CD4-positive, CD25-positive, alpha-beta regulatory T cell (primary cell): ENCODE results near the gene ANXA4. TPM values are rescaled to one million over a fixed set of nuclear protein-coding genes. Genes with fewer than 3 reads are reported as not detected.
A peak's percentile ranks its signal among the peaks of the same experiment; 100 is the strongest.

Source experiments
- ATAC-seq, 2 donors: fragments of 150-1000 bp; cut with Tn5 transposase; one replicate each; pipeline ENCODE4 v1.10.0; 2021; ENCODE audit warnings: low read depth in 2 of 2, moderate number of reproducible peaks in 2 of 2, moderate library complexity in 1 of 2
- DNase-seq, 3 donors: peaks; one replicate each; pipeline versions ENCODE4 v3.0.0 to v3.0.0-alpha.2; 2012 to 2022; ENCODE audit warnings: mixed read lengths in 1 of 3
- H3K27ac ChIP-seq: one replicate; pipeline ENCODE4 v1.7.0; 2013; ENCODE audit warnings: mild to moderate bottlenecking, low read length; ENCODE audit not compliant: insufficient read depth, poor library complexity, severe bottlenecking
- H3K27me3 ChIP-seq: one replicate; pipeline ENCODE4 v1.7.0; 2013; ENCODE audit warnings: low read length; ENCODE audit not compliant: control insufficient read depth, insufficient read depth
- H3K36me3 ChIP-seq: one replicate; pipeline ENCODE4 v1.7.0; 2013; ENCODE audit warnings: mild to moderate bottlenecking, low read length, moderate library complexity; ENCODE audit not compliant: control insufficient read depth, insufficient read depth
- H3K4me1 ChIP-seq: 2 replicates; pipeline ENCODE4 v1.7.0; 2013; ENCODE audit warnings: mild to moderate bottlenecking, low read length; ENCODE audit not compliant: insufficient read depth, control insufficient read depth, poor library complexity, severe bottlenecking
- H3K4me3 ChIP-seq: one replicate; pipeline ENCODE4 v1.7.0; 2013; ENCODE audit warnings: low read depth, mild to moderate bottlenecking, low read length, moderate library complexity
- H3K9me3 ChIP-seq, 2 experiments: 1 replicate in 1 of 2; 2 replicates in 1 of 2; pipeline ENCODE4 v1.7.0; 2013; ENCODE audit warnings: low read length in 2 of 2, mild to moderate bottlenecking in 1 of 2, moderate library complexity in 1 of 2; ENCODE audit not compliant: control insufficient read depth in 2 of 2
- H3K27ac Mint-ChIP-seq, 3 donors: one replicate each; pipeline ENCODE4 v1.8.0; 2020 to 2022; ENCODE audit warnings: mild to moderate bottlenecking in 3 of 3, mixed read lengths in 3 of 3, moderate library complexity in 2 of 3
- H3K27me3 Mint-ChIP-seq: one replicate; pipeline ENCODE4 v1.8.0; 2022; ENCODE audit warnings: mild to moderate bottlenecking, mixed read lengths
- H3K36me3 Mint-ChIP-seq: one replicate; pipeline ENCODE4 v1.8.0; 2020; ENCODE audit warnings: mixed read lengths
- H3K4me1 Mint-ChIP-seq, 4 donors: one replicate each; pipeline ENCODE4 v1.8.0; 2020 to 2022; ENCODE audit warnings: mixed read lengths in 4 of 4, mild to moderate bottlenecking in 1 of 4
- H3K4me3 Mint-ChIP-seq, 4 donors: one replicate each; pipeline ENCODE4 v1.8.0; 2020 to 2022; ENCODE audit warnings: mild to moderate bottlenecking in 4 of 4, mixed read lengths in 4 of 4, moderate library complexity in 3 of 4
- H3K9me3 Mint-ChIP-seq, 7 donors: one replicate each; pipeline ENCODE4 v1.8.0; 2020 to 2022; ENCODE audit warnings: mixed read lengths in 7 of 7, mild to moderate bottlenecking in 3 of 7, moderate library complexity in 2 of 7
- polyA plus RNA-seq, 4 donors: library from polyadenylated mRNA; unstranded; fragments of 300-500 nt; fragmentation: Illumina TruSeq; gene quantifications; one replicate each; pipeline ENCODE4 v1.2.3, GENCODE V29; 2021
- total RNA-seq: library from RNA; stranded (reverse); gene quantifications from one replicate; pipeline ENCODE4 v1.2.3, GENCODE V29; 2022

ANXA4 gene
- total and polyA plus RNA-seq, 5 donors from 2014 or later = 16.5 to 36.8 (median 22.2) TPM

DNA sequence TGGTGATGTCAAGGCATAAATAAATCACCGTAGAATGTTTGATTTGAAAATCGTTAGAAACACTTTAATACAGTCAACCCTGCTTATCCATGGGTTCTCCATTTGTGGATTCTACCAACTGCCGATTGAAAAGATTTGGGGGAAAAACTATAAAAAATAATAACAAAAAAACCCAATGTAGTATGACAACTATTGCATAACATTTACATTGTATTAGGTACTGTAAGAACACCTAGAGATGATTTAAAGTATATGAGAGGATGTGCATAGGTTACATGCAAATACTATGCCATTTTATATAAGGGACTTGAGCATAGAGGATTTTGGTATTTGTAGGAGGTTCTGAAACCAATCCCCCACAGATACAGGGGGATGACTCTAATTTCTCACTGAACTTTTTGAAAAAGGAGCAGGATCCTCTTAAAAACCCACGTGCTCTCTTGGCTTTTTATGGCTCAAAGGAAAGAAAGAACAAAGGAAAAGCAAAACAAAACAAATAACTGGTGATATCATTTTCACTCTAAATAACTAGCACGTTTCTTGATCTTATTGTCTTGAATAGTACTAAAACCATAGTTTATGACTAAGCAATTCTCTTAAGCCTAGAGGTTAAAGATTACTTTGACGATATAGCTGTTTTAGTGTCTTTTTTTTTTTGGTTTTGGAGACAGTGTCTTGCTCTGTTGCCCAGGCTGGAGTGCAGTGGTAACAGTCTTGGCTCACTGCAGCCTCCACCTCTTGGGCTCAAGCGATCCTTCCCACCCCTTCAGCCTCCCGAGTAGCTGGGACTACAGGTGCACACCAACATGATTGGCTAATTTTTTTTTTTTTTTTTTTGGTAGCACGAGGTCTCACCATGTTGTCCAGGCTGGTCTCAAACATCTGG lies 104.5 kb downstream of the ANXA4 start:
- Mint-ChIP-seq H3K9me3 (no peaks in the 10 kb centered on the region), H3K4me1 (peaks cover 0 to 11% (median 6%) of the 10 kb centered on the region in 4 donors), H3K36me3 (peaks cover 30% of the 10 kb centered on the region), H3K4me3 (no peak overlapping the region), H3K27me3 (no peaks in the 10 kb centered on the region), H3K27ac (peak overlapping the region in 1 of 3 donors; percentile 18)
- Histone ChIP-seq H3K36me3 (peaks cover 80% of the 10 kb centered on the region), H3K9me3 (no peaks in the 10 kb centered on the region), H3K4me3 (no peak overlapping the region), H3K4me1 (no peaks in the 10 kb centered on the region), H3K27ac (no peak overlapping the region), H3K27me3 (no peaks in the 10 kb centered on the region)
- ATAC-seq = no peak
- no peak for DNase-seq

DNA sequence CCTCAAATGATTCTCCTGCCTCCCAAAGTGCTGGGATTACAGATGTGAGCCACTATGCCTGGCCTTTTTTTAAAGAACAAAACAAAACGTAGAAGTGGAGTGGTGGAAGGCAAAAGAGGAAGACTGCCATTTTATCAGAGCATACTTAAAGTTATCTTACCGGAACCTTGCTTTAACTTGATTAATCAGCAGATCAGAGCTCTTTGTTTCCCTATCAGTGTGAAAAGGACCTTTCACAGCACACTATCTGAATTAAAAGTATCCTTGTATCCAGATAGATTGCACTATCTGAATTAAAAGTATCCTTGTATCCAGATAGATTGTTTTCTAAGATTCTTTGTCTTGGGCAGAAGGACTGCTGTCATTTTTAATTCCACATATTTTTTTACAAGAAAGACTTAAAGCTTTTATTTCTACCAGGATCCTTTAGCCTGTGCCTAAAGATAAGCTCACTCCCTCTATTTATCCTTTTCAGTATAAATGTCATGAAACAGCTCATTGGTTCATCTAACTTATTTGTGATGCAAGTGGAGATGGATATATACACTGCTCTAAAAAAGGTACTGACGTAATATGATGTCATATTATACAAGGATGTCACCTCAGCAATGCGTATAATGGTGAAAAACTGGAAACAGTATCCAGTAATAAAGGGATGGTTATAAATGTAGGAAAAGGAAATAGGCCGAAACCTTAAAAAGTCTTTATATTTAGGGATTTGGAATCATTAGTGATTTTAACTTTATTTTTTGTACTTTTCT lies 105.3 kb downstream of the ANXA4 start:
- peaks cover 75% of the 10 kb centered on the region for H3K36me3 ChIP-seq
- Mint-ChIP-seq H3K9me3 (no peaks in the 10 kb centered on the region), H3K27ac (peak overlapping the region in 1 of 3 donors; percentile 20), H3K4me1 (peaks cover 0 to 4% (median 2%) of the 10 kb centered on the region in 4 donors), H3K4me3 (no peak overlapping the region), H3K27me3 (no peaks in the 10 kb centered on the region), H3K36me3 (peaks cover 29% of the 10 kb centered on the region)
- H3K27ac ChIP-seq = no peak overlapping the region
- no peaks in the 10 kb centered on the region for H3K9me3 ChIP-seq
- no peak for ATAC-seq
- no peaks in the 10 kb centered on the region for H3K27me3 ChIP-seq
- H3K4me3 ChIP-seq = no peak overlapping the region
- no peaks in the 10 kb centered on the region for H3K4me1 ChIP-seq
- no peak for DNase-seq

DNA sequence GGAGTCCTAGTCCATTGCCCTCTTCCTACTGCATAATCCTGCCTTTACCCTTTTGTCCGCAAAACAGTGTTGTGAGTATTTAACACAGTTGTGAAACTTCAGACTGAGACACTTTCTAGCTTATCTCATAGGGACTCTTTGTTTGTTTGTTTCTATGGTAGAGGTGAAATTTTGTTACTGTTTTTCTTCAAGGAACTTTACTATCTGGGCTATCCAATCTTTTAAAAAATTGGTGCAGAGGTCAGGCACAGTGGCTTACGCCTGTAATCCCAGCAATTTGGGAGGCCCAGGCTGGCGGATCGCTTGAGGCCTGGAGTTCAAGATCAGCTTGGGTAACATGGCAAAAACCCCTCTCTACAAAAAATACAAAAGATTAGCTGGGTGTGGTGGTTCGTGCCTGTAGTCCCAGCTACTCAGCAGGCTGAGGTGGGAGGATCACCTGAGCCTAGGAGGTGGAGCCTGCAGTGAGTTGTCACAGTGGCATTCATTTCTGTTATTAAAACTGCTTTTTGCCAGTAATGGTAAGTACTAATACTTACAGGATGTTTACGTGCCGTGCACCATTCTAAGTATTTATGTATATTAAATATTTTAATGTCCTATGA lies 106.4 kb downstream of the ANXA4 start:
- no peak for DNase-seq
- H3K27ac Mint-ChIP-seq = no peak overlapping the region
- peaks cover 31% of the 10 kb centered on the region for H3K36me3 Mint-ChIP-seq
- ATAC-seq = no peak
- Histone ChIP-seq H3K36me3 (peaks cover 81% of the 10 kb centered on the region), H3K9me3 (no peaks in the 10 kb centered on the region), H3K4me3 (no peak overlapping the region), H3K27ac (no peak overlapping the region), H3K27me3 (no peaks in the 10 kb centered on the region), H3K4me1 (no peaks in the 10 kb centered on the region)
- peaks cover 0 to 4% (median 2%) of the 10 kb centered on the region in 4 donors for H3K4me1 Mint-ChIP-seq
- H3K4me3 Mint-ChIP-seq = peak overlapping the region in 1 of 4 donors; percentile 11
- no peaks in the 10 kb centered on the region for H3K9me3 Mint-ChIP-seq
- no peaks in the 10 kb centered on the region for H3K27me3 Mint-ChIP-seq

- Mint-ChIP-seq H3K4me3 (no peak overlapping the region), H3K4me1 (peaks cover 2 to 6% (median 3%) of the 10 kb centered on the region in 4 donors), H3K27me3 (no peaks in the 10 kb centered on the region), H3K27ac (no peak overlapping the region), H3K9me3 (no peaks in the 10 kb centered on the region), H3K36me3 (peaks cover 21% of the 10 kb centered on the region)
- Histone ChIP-seq H3K4me1 (no peaks in the 10 kb centered on the region), H3K36me3 (peaks cover 31% of the 10 kb centered on the region), H3K4me3 (no peak overlapping the region), H3K9me3 (no peaks in the 10 kb centered on the region), H3K27ac (no peak overlapping the region), H3K27me3 (no peaks in the 10 kb centered on the region)
- no peak for ATAC-seq
- no peak for DNase-seq
These were observed 116.3 kb downstream of the ANXA4 start for GRCh38 chr2:69858261-69858660.

DNA sequence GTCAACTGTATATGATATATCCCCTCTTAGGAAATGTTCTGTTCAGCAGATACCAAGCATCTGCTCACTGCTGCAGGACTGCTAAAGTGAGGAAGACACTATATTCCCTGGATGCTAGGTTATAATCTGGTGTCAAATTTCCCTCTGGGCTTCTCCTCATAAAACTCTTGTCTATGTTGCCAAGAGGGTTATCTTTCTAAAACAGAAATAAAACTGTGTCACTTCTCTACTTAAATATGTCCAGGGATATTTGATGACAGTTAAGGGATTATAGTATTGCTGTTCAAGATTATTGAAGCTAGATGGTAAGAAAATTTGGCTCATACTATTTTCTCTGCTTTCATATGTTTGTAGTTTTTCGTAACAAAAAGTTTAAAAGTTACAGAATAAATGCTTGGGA lies 121.4 kb downstream of the ANXA4 start:
- no peak overlapping the region for H3K27ac Mint-ChIP-seq

More for the DNA sequence above, 121.4 kb downstream of the ANXA4 start:
- H3K4me3 Mint-ChIP-seq = no peak overlapping the region
- no peaks in the 10 kb centered on the region for H3K9me3 ChIP-seq
- no peaks in the 10 kb centered on the region for H3K4me1 Mint-ChIP-seq
- peaks cover 54% of the 10 kb centered on the region for H3K36me3 ChIP-seq
- H3K4me1 ChIP-seq = no peaks in the 10 kb centered on the region
- ATAC-seq (no peak), DNase-seq (no peak)
- no peaks in the 10 kb centered on the region for H3K9me3 Mint-ChIP-seq
- H3K27me3 Mint-ChIP-seq = no peaks in the 10 kb centered on the region
- no peaks in the 10 kb centered on the region for H3K27me3 ChIP-seq
- no peak overlapping the region for H3K27ac ChIP-seq
- H3K4me3 ChIP-seq = no peak overlapping the region
- peaks cover 23% of the 10 kb centered on the region for H3K36me3 Mint-ChIP-seq

Other genes with a start within 250 kb of the ANXA4 start
- 258 TPM for gene AAK1, start 98.4 kb upstream of the ANXA4 start, total RNA-seq
- 10 to 100 TPM; 70.7 to 99.5 (median 72.4) TPM for gene AAK1, start 98.4 kb upstream of the ANXA4 start, polyA plus RNA-seq
- gene GMCL1, start 87.5 kb downstream of the ANXA4 start, total RNA-seq = 32.3 TPM
- gene GMCL1, start 87.5 kb downstream of the ANXA4 start, polyA plus RNA-seq = 10 to 100 TPM; 32.4 to 36.0 (median 33.7) TPM
- 44.1 TPM for gene SNRNP27, start 151.8 kb downstream of the ANXA4 start, total RNA-seq
- 10 to 100 TPM; 51.7 to 70.2 (median 60.0) TPM for gene SNRNP27, start 151.8 kb downstream of the ANXA4 start, polyA plus RNA-seq
- 40.6 TPM for gene MXD1, start 173.0 kb downstream of the ANXA4 start, total RNA-seq
- gene MXD1, start 173.0 kb downstream of the ANXA4 start, polyA plus RNA-seq = 10 to 100 TPM in 2 of 4 donors, 1 to 10 TPM in 2; 8.3 to 13.3 (median 11.0) TPM
- 1.7 TPM for gene ASPRV1, start 219.5 kb downstream of the ANXA4 start, total RNA-seq
- 1 to 10 TPM in 3 of 4 donors, under 1 TPM in 1; 0.62 to 1.5 (median 1.1) TPM for gene ASPRV1, start 219.5 kb downstream of the ANXA4 start, polyA plus RNA-seq